ENCODE data around the gene TNFSF8.
A peak's percentile ranks its signal among the peaks of the same experiment; 100 is the strongest.

Gene TNFSF8

DNA sequence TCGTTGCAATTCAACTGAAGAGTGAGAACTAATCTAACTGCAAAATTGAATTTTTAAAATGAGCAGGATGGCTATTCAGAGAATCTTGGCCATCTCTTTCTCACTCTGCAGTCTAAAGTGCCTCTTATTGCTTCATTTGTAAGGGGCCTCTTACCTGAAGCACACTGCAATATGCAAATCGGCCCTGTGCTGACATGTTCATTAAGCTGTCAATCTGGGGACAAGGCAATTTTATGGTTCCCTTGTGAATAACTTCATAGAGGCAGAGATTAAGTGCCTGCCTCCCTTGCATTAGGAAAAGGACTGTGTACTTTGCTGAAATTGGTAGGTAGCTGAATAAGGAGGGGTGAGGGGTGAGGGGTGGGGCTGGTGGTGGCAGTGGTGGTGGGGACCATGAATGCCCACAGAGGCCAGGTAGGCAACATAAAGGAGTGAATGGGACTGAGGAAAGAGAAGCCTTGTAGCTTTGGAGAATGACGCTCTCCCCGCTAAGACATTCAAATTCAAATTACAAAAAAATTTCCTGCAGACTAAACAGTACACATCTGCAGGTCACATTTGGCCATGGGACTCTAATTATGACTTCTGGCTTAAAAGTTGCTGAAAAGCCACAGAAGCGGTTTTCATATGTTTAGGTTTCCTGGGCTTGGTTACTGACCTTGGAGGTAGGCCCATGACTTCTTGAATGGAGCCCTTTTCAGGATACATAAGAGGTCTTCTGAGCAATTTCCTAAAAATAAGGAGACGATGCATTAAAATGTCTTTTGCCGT is 25.0 kb downstream of the TNFSF8 start:
- no peak for DNase-seq (ENCODE audit: low spot score)

DNA sequence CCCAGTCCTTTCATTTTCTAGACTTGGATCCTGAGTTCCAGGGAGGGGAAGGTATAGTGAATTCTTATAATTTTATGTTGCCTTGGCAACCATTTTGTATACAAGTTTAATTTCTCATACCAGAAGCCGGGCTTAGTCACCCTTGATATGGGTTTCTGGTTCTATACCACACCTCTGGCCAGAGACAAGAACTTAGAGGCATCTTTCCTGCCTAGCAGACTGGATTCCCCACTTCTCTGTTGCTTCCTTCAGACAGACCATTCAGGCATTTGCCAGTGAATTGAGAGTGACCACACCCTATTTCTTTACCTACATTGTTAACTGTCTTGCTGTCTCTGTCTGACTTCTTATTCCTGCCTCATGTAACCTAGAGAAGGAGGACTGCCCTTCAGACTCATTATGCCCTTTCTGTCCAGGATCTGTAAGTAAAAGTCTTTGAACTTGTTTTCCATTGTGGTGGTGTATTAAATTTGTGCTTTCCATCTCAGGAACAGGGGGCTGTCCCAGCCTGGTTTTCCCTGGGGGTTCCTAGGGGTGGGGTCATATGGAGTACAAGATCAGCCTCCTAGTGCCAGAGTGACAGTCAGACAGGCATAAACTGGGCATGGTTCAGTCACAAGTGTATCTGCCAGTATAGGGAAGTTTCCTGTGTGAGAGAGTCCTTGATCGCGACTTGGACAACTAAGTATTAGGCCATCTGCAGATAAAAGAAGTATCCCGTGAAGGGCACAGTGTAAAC is 27.4 kb downstream of the TNFSF8 start:
- DNase-seq (ENCODE audit: low spot score) = no peak

DNA sequence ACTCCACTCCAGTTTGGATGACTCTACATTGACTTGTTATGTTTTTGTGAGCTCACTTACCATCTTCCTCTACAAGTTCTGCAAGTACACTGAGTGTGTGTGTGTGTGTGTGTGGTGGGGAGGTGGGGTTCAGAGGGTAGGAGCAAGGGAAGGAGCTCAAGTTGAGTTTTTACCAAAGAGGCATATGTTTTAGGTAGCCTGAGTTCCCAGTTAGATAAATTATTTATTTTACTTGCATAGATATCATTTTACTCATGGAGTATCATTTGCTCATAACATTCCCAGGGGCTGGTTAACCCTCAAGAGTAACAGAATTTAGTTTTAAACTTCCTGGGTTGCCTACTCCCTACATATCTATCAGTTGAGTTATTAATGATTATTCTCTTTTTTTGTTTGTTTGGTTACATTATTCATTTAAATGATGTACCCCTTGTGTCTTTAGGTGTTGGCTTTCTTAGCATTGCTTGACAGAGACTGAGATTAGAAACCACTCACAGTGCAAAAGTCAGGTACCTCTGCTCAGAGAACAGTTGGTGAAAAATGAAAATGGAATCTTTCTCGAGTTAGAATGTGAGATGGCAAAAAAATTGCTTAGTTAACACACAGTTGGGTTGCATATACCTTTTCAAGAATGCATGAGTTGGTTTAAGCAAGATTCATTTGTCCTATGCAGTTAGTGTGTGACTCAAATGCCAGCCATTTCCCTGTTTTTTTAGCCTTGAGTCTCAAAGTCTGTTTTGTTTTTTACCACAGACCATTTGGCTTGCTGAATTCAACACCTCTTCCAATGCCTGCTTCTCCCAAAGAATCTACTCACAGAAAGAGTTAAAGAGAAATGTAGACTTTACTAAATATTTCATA is 29.2 kb downstream of the TNFSF8 start:
- no peak for DNase-seq (ENCODE audit: low spot score)

DNA sequence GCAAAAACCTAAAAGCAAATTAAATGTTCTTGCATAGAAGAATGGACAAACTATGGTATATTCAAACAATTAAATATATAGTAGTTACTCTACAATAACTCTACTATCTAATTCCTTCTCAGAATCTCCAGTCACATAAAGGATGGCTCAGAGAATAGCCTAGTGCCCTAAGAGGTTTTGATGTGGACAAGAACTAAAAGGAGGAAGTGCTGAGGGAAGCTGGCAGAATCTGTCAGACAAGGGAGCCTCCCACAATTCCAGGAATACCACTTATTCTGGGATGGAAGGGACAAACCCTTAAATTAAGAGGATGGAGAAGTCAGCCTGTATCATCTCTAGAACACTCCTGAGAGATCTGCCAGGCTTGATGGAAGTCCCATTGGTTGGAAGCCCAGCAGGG is 30.4 kb downstream of the TNFSF8 start:
- DNase-seq (ENCODE audit: low spot score) = no peak

DNA sequence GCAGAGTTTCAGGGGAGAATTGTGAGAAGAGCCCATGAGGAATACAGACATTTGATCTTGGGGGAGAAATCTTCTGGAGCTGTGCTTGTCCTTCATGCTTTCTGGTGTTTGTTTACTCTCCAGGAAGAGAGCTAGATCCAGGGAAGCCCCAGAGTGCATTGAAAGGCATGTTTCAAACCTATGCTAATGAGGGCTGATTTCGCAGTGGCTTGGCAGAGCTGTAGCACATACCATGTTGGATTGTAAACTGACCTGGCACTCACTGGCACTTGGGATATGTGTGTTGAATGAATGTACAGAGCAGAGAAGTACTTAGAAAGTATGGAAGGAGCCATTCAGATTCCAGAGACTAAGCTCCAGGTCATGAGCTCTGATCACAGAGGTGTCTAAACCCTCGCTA is 30.9 kb downstream of the TNFSF8 start:
- no peak for DNase-seq (ENCODE audit: low spot score)

DNA sequence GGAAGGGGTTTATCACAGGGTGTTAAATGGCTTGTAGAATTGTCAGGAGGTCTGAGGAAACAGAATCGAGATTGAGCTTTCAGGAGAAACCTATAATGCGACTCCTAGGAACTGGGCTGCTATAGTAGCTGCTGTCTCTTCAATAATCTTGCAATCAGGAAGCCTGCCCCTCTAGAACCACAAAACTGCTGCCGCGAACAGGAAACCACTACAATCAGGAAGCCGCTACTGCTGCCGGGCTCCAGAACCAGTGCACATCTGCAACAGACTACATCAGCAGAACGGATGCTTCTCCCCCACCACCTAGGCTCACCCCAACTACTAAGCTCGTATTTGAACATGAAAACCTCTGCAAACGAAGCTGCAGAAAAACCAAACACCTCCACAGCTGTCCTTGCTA is 31.6 kb downstream of the TNFSF8 start:
- DNase-seq (ENCODE audit: low spot score) = no peak

DNA sequence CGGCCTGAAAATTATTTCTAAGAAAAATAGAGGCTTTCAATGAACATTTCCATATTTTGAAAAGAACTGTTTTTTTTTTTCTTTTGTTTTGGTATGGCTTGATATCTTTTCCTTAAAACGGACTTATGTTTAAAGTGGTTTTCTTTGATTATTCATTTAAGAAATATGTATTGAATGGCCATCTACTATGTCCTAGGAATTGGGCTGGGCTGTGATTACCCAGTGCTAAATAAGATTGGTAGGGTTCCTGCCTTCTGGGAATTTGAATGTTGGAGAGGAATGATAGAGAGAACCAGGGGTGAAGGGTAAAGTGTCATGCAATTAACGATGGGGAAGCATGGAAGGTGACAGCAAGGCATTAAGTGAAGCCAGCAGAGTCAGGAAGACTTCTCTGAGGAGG is 33.2 kb downstream of the TNFSF8 start:
- DNase-seq (ENCODE audit: low spot score) = no peak

DNA sequence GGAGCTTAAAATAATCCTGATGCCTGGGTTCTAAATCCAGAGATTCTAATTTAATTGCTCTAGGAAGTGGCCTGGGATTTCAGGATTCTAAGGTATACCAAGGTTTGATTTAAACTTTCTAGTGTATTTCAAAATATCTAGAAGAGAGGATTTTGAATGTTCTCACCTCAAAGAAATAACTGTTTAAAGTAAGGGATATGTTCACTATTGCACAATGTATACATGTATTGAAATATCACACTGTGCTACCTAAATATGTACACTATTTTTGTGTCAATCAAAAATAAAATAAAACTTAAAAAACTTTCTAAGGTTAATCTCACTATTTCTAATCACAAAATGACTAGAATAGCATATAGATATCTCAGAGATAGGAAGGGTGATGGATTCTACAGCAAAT is 34.0 kb downstream of the TNFSF8 start:
- no peak for DNase-seq (ENCODE audit: low spot score)

DNA sequence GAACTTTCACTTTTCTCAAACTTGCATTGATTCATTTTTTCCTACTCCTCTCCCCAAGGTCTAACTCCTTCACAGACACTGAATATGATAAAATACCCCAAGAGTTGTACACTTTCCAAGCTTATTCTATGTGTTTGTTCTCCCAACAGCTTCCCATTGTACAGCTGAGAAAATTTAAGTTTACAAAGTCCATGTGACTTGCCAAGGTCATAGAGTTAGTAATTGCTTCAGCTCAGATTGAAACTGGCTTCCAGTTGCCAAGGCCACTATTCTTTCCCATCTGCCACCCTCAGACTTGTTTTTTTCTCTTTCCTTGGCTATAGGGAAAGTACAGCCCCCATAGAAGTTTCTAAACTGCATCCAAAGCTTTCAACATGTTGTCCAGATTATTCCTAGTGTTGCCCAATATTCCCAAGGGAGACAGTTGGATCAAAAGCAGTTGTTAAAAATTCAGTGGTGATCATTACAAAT is 34.8 kb downstream of the TNFSF8 start:
- no peak for DNase-seq (ENCODE audit: low spot score)

DNA sequence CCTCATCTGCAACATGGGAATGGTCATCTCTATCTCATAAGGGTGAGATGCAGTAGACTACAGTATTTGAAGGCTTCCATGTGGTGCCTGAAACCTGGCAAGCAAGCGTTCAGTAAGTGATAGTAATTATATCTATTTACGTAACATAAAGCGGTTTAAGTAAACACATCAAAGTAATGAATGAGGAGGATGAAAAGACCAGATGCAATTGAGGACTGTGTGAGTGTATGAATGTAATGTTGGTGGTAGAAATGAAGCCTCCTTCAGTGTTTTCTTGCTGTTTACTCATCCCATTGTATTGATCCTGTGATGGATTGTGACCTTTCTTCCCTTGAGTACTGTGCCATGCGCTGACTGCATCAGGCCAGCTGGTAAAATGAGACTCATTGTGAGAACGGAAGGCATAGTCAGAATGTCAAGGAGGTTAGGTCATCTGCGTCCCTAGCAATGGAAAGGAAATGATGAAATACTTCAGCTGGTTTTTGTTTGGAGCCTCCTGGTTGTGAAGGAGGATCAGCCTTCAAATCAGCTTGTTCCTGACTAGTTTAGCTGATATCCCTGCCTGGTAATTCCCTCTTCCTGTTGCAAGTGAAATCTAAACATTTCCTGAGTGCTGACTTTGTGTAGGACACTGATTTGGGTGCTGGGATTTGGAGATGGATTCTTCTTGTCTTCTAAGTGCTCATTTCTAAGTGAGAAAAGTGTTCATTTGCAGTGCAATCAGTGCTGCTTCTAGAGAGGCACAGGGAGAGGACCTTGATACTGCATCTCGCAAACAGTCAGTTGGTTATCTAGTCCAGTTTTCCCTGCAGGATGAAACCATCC is 35.6 kb downstream of the TNFSF8 start:
- peak; percentile 89 for DNase-seq (ENCODE audit: low spot score)

DNA sequence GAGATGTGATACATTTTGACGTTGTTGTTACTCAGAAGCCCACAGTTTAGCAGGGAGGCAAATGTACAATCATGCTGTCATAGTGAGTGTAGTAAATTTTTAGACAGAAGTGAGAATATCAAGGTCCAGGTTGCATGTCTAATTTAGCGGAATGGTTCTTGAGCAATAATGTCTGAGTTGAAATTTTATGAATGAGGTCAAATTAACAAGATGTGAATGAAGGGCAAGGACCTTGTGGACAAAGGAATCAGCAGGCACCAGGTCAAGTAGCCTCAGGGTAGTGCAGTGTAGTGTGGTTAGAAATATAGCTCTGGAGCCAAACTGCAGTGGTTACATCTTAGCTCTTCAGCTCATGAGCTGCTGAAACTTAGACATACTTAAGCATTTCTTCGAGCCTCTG is 36.2 kb downstream of the TNFSF8 start:
- no peak for DNase-seq (ENCODE audit: low spot score)

DNA sequence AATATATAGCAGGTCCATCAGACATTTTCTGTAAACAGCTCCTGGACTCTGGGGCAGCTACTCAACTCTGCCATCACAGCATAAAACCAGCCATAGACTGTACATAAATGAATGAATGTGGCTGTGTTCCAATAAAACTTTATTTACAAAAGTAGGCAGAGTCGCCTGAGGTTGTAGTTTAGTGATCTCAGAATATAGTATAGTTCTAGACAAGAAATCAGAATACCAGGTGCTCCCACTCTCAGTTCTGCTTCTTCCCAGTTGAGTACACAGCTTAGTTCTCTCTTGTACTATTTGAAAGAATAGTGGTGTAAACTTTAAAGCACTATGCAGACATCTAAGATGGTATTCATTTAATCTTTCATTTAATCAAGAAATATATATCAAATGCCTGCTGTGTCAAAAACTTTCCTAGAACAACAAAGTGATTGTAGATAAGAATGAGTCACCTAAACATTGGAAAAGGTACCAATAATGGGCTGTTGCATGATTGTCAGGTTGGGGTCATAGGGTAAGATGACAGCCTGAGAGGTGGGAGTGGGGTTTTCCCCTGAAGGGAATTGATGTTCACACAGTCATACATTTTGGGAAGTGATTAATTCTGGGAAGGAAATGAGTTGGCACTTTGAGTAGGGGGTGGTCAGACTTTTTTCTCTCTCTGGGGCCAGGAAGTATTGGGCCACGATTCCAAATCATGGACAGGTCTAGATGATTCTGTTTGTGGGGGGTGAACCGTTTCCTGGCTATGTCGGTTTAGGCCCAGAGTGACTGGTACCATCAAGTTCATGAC is 37.0 kb downstream of the TNFSF8 start:
- no peak for DNase-seq (ENCODE audit: low spot score)

DNA sequence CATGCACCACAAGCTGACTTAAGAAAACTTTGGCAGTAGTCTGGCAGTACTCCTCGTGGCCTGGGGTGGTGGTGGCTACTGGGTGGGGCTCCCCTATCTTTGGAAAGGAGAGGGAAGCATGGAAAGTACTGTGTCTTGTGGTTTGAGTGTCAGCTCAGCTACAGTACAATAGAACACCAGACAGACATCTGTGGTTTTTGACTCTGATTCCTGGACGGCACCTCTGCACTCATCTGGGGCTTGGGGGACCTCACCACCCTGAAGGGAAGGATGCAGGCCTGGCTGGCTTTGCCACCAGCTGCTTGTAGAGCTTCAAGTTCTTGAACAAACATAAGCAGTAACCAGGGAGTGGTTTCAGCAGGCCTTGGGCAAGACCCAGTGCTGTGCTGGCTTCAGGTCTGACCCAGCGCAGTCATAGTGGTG is 40.6 kb downstream of the TNFSF8 start:
- DNase-seq (ENCODE audit: low spot score) = no peak

DNA sequence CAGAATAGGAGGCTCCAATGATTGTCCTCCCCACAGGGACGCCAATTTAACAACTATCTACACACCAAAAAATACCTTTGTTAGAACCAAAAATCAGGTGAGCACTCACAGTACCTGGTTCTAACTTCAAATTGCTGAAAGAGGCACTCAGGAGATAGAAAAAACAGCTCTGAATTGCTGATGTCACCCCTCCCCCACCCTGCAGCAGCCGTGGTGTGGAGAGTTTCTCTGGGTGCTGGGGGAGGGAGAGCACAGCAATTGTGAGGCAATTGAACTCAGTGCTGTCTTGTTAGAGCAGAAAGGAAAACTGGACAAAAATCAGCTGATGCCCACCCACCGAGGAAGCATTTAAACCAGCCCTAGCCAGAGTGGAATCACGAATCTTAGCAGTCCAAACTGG is 41.8 kb downstream of the TNFSF8 start:
- no peak for DNase-seq (ENCODE audit: low spot score)

DNA sequence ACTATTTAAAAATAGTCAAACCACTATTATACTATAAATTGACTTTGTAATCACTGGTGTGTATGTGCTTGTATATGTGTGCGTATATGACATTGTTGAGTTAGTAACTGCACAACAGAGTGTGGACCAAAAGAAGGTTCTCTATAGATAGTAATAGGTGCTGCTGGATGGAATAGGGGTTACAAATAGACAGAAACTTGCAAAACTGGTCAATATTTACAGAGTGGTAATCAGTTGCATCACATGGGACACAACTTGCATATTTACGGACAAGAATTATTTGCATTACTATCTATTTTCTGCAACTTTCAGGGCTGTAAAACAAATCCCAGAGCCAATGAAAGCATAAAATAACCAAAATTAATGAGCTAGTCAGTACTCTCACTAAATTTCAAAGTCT is 42.4 kb downstream of the TNFSF8 start:
- no peak for DNase-seq (ENCODE audit: low spot score)

DNA sequence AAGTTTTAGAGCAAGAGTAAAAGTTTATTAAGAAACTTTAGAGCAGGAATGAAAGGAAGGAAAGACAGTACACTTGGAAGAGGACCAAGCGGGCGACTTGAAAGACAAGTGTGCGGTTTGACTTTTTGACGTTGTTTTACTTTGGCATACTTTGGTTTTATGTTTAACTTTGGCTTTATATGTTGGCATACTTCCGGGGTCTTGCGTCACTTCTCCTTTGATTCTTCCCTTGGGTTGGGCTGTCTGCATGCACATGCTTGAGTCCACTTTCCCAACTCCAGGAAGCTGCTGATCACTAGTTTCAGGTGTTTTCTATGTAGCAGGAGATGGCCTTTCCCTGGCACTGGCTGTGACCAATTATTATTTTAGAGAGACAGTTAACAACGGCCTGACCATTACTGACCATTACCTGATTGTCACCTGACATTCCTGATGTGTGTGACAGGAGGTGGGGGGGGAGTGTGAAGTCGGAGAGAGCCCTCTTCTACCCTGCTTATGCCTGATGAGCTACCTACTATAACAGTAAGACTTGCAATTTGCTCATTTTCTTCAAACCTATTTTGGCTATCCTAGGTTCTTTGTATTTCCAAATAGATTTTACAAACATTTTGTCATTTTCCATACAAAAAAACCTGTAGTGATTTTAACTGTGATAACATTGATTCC is 45.5 kb downstream of the TNFSF8 start:
- DNase-seq (ENCODE audit: low spot score) = no peak

DNA sequence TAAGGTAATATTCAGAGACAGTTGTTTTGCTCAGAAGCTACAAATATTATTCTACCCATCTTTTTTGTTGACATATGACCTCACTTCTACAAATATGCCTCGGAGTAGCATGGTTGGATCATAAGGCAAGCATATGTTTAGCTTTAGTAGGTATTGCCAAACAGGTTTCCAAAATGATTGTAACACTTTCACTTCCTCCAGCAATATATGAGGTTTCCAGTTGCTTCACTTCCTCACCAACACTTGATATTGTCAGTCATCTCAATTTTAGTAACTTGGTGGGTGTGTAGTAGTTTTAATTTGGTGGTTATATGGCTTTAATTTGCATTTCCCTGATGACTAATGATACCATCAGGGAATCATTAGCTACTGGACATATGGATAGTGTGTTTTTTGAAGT is 46.7 kb downstream of the TNFSF8 start:
- no peak for DNase-seq (ENCODE audit: low spot score)

DNA sequence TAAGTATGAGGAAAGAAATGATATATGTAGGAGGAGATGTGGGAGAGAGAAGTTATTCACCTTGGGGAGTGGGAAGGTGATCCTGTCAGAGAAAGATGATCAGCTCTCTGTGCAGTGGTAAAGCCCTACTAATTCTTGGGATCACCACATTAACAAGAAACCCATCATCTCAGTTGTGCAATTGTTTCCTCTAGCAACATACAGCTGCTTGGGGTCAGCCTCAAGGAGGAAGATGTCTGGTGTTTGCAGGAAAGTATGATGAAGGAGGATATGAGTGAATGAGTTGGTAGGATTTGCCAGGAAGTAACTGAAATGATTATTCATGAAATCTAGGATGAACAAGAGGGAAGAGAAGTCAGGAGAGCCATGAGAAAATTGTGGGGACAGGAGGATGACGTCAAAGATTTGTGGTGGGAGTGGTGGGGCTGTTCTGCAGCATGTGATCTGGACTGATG is 50.1 kb downstream of the TNFSF8 start:
- no peak for DNase-seq (ENCODE audit: low spot score)

DNA sequence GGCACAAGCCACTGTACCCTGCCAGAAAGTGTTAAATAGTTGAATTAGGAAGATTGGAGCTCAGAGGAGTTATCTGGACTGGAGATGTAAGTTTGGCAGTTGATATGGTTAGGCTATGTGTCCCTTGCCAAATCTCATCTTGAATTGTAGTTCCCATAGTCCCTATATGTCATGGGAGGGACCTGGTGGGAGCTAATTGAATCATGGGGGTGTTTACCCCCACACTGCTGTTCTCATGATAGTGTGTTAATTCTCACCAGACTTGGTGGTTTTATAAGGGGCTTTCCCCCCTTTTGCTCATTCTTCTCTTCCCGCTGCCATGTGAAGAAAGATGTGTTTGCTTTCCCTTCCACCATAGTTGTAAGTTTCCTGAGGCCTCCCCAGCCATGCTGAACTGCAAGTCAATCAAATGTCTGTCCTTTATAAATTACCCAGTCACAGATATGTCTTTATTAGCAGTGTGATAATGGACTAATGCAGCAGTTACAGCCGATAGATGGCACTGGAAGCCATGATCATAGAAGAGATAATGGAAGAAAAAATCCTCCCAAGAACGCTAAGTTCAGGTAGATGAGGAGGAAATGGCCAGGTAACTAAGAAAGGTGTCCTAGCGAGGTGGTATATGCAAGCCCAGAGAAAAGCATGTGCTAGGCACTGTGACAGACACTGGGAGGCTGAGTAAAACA is 51.4 kb downstream of the TNFSF8 start:
- no peak for DNase-seq (ENCODE audit: low spot score)

DNA sequence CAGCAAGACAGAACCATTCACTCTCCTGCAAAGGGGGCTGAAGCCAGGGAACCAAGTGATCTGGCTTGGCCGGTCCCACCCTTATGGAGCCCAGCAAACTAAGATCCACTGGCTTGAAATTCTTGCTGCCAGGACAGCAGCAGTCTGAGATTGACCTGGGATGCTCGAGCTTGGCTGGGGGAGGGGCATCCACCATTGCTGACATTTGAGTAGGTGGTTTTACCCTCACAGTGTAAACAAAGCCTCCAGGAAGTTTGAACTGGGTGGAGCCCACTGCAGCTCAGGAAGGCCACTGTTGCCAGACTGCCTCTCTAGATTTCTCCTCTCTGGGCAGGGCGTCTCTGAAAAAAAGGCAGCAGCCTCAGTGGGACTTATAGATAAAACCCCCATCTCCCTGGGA is 60.5 kb downstream of the TNFSF8 start:
- DNase-seq (ENCODE audit: low spot score) = no peak

Data from AG20443 (cell line).